C4-2B (cell line): ENCODE results near the gene C11orf54.

Source experiments
- CTCF ChIP-seq: fragments of 450-650 bp; conservative IDR thresholded peaks from 2 replicates; pipeline ENCODE4 v1.5.1; 2017; ENCODE audit warnings: mild to moderate bottlenecking
- ZFX ChIP-seq: fragments of 450-650 bp; IDR thresholded peaks from 2 replicates; pipeline ENCODE4 v1.6.1; 2017

GRCh38 chr11:93728792-93729128, 12.7 kb upstream of the C11orf54 start:
- TF ChIP-seq CTCF: no peak
- TF ChIP-seq ZFX: no peak
